COLO668 (cell line): ENCODE results near the gene PIGW.

ENCODE experiments used
- DNase-seq: peaks from one replicate; lab custom pipeline; 2025; ENCODE audit not compliant: unreplicated experiment; lab: John Stamatoyannopoulos, UW

PIGW gene

GRCh38 chr17:36545077-36545464 lies 10.3 kb downstream of the PIGW start:
- no peak for DNase-seq

GRCh38 chr17:36545465-36546417 lies 11.0 kb downstream of the PIGW start:
- DNase-seq = peak; percentile 94

GRCh38 chr17:36546418-36547093 lies 11.8 kb downstream of the PIGW start:
- DNase-seq = no peak

- no peak for DNase-seq
Measured at GRCh38 chr17:36547776-36548175, 13.0 kb downstream of the PIGW start.

GRCh38 chr17:36550491-36551417 lies 16.0 kb downstream of the PIGW start:
- no peak for DNase-seq

GRCh38 chr17:36553459-36553858 lies 18.7 kb downstream of the PIGW start:
- no peak for DNase-seq

- no peak for DNase-seq
Measured at GRCh38 chr17:36566081-36566480, 31.3 kb downstream of the PIGW start.

GRCh38 chr17:36575028-36575427 lies 40.2 kb downstream of the PIGW start:
- no peak for DNase-seq

GRCh38 chr17:36576793-36577192 lies 42.0 kb downstream of the PIGW start:
- DNase-seq = no peak

GRCh38 chr17:36578671-36579070 lies 43.9 kb downstream of the PIGW start:
- no peak for DNase-seq

- DNase-seq = no peak
Measured at GRCh38 chr17:36583787-36584186, 49.0 kb downstream of the PIGW start.

- DNase-seq = no peak
Measured at GRCh38 chr17:36586138-36586537, 51.4 kb downstream of the PIGW start.
